ENCODE measurements around the gene CERS2.

DNA sequence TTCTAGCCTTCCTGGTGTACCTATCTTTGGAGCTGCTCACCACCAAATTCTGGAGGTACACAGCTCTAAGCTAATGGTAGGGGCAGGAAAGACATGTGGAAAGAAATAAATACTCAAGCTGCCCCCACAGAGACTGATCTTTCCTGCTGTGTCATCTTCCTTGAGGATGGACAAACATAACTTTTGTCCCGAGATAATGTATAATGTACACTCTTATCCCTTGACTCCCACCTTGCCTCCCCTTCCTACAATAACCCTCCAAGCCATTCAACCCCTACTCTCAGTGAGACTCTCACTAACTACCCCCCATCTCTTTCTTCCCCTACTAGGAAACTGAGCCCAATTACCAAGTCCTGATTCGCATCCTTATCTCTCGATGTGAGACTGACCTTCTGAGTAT lies 19.6 kb upstream of the CERS2 start:
- TF ChIP-seq, protein P1, sequence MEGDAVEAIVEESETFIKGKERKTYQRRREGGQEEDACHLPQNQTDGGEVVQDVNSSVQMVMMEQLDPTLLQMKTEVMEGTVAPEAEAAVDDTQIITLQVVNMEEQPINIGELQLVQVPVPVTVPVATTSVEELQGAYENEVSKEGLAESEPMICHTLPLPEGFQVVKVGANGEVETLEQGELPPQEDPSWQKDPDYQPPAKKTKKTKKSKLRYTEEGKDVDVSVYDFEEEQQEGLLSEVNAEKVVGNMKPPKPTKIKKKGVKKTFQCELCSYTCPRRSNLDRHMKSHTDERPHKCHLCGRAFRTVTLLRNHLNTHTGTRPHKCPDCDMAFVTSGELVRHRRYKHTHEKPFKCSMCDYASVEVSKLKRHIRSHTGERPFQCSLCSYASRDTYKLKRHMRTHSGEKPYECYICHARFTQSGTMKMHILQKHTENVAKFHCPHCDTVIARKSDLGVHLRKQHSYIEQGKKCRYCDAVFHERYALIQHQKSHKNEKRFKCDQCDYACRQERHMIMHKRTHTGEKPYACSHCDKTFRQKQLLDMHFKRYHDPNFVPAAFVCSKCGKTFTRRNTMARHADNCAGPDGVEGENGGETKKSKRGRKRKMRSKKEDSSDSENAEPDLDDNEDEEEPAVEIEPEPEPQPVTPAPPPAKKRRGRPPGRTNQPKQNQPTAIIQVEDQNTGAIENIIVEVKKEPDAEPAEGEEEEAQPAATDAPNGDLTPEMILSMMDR (conservative IDR thresholded peaks at IDR 0.05 in 1 of 2, IDR thresholded peaks at IDR 0.05 in 1 of 2; ENCODE audit: extremely low read depth in 1 of 2, insufficient read depth in 1 of 2, low read depth in 1 of 2, low read length in 2 of 2) = no peak
- no peak for TF ChIP-seq EZH2 (IDR thresholded peaks at IDR 0.05; ENCODE audit: borderline replicate concordance, low read length)

Data from mammary epithelial cell (primary cell).